Activated T-cell treated with anti-CD3 and anti-CD28 coated beads, Interleukin-2, amount 50 U/mL, for 72 hours (primary cell): ENCODE data around the gene MAST4. TPM values are rescaled to one million over a fixed set of nuclear protein-coding genes. Genes with fewer than 3 reads are reported as not detected.
A peak's percentile ranks its signal among the peaks of the same experiment; 100 is the strongest.

Experiments used
- ATAC-seq, 2 donors: fragments of 150-1000 bp; cut with Tn5 transposase; replicated peaks in 1 of 2; 2 replicates each; pipeline ENCODE4 v1.10.0; 2021; ENCODE audit warnings: moderate library complexity in 2 of 2, mild to moderate bottlenecking in 1 of 2
- DNase-seq, 2 donors: peaks; one replicate each; pipeline ENCODE4 v3.0.0; 2021 to 2022; ENCODE audit warnings: mixed read lengths in 1 of 2
- H3K27ac Mint-ChIP-seq: one replicate; pipeline ENCODE4 v1.8.0; 2022; ENCODE audit warnings: mild to moderate bottlenecking, moderate library complexity, mixed read lengths
- H3K27me3 Mint-ChIP-seq: one replicate; pipeline ENCODE4 v1.8.0; 2022; ENCODE audit warnings: low read depth, mixed read lengths
- H3K36me3 Mint-ChIP-seq, 2 donors: one replicate each; pipeline ENCODE4 v1.8.0; 2022; ENCODE audit warnings: mixed read lengths in 2 of 2, mild to moderate bottlenecking in 1 of 2; ENCODE audit not compliant: insufficient read depth in 2 of 2
- H3K4me1 Mint-ChIP-seq: one replicate; pipeline ENCODE4 v1.8.0; 2022; ENCODE audit warnings: low read depth, mixed read lengths
- H3K4me3 Mint-ChIP-seq, 2 donors: one replicate each; pipeline ENCODE4 v1.8.0; 2022; ENCODE audit warnings: mild to moderate bottlenecking in 2 of 2, mixed read lengths in 2 of 2, moderate library complexity in 2 of 2
- H3K9me3 Mint-ChIP-seq, 2 donors: one replicate each; pipeline ENCODE4 v1.8.0; 2022; ENCODE audit warnings: mixed read lengths in 2 of 2
- total RNA-seq, 2 donors: library from RNA; stranded (reverse); gene quantifications; one replicate each; pipeline ENCODE4 v1.2.3, GENCODE V29; 2022

The MAST4 gene
- total RNA-seq, 2 donors from 2014 or later = 32.9 to 38.3 TPM

GRCh38 chr5:66615136-66615535 is 18.9 kb downstream of the MAST4 start:
- Mint-ChIP-seq H3K4me1 (peaks cover 32% of the 10 kb centered on the region), H3K36me3 (no peaks in the 10 kb centered on the region), H3K27ac (no peak overlapping the region), H3K4me3 (no peak overlapping the region), H3K9me3 (no peaks in the 10 kb centered on the region), H3K27me3 (peaks cover 27% of the 10 kb centered on the region)
- DNase-seq (no peak), ATAC-seq (no peak)

- H3K9me3 Mint-ChIP-seq = no peaks in the 10 kb centered on the region
- ATAC-seq (no peak), DNase-seq (no peak)
- peaks cover 27% of the 10 kb centered on the region for H3K27me3 Mint-ChIP-seq
- H3K4me1 Mint-ChIP-seq = peaks cover 37% of the 10 kb centered on the region
- H3K27ac Mint-ChIP-seq = no peak overlapping the region
- no peak overlapping the region for H3K4me3 Mint-ChIP-seq
- H3K36me3 Mint-ChIP-seq = no peaks in the 10 kb centered on the region
Observed at GRCh38 chr5:66615894-66616293, 19.7 kb downstream of the MAST4 start.

GRCh38 chr5:66616520-66617225 is 20.5 kb downstream of the MAST4 start:
- H3K4me1 Mint-ChIP-seq = peaks cover 38% of the 10 kb centered on the region
- H3K9me3 Mint-ChIP-seq = no peaks in the 10 kb centered on the region
- H3K27ac Mint-ChIP-seq = peak overlapping the region; percentile 19
- H3K27me3 Mint-ChIP-seq = peaks cover 22% of the 10 kb centered on the region
- ATAC-seq (no peak), DNase-seq (no peak)
- no peaks in the 10 kb centered on the region for H3K36me3 Mint-ChIP-seq
- H3K4me3 Mint-ChIP-seq = peak overlapping the region in 1 of 2 donors; percentile 18

DNA sequence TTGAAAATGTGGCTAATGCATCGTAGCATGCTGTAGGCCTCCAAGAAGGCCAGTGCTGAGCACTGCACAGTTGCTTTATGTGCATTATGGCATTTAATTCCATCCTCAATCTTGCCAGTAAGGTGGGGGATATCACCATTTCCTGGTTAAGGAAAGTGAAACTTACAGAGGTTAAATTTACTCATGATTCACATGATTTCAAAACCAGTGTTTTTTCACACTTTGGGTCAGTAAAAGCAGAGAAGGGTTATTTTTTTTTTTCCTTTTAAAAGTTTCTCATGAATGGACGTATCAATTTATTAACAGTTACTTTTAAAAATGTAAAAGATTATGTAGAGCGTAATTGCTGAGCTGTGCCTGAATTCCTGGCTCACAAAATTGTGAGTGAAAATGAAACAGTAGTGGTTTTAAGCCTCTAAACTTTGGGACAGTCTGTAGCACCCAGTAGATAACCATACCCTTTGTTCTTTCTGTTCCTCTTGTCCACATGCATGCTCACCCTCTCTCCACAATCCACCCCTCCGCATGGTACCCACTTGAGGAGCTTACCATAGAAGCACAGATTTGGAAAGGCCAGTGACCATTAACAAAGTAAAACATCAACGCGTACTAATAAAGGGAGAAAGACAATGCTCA is 21.2 kb downstream of the MAST4 start:
- Mint-ChIP-seq H3K9me3 (peaks cover 0 to 3% of the 10 kb centered on the region in 2 donors), H3K36me3 (no peaks in the 10 kb centered on the region), H3K27ac (peak overlapping the region; percentile 16), H3K4me3 (peak overlapping the region; percentile 16 to 24), H3K4me1 (peaks cover 35% of the 10 kb centered on the region), H3K27me3 (peaks cover 24% of the 10 kb centered on the region)
- DNase-seq (no peak), ATAC-seq (peak; percentile 68 to 69)

GRCh38 chr5:66617991-66618768 is 22.0 kb downstream of the MAST4 start:
- no peak for DNase-seq
- Mint-ChIP-seq H3K27ac (peak overlapping the region; percentile 61), H3K4me3 (peak overlapping the region; percentile 16 to 48), H3K36me3 (peaks cover 0 to 1% of the 10 kb centered on the region in 2 donors), H3K27me3 (peaks cover 24% of the 10 kb centered on the region), H3K4me1 (peaks cover 31% of the 10 kb centered on the region), H3K9me3 (peaks cover 0 to 3% of the 10 kb centered on the region in 2 donors)
- peak in 1 of 2 donors; percentile 43 for ATAC-seq

DNA sequence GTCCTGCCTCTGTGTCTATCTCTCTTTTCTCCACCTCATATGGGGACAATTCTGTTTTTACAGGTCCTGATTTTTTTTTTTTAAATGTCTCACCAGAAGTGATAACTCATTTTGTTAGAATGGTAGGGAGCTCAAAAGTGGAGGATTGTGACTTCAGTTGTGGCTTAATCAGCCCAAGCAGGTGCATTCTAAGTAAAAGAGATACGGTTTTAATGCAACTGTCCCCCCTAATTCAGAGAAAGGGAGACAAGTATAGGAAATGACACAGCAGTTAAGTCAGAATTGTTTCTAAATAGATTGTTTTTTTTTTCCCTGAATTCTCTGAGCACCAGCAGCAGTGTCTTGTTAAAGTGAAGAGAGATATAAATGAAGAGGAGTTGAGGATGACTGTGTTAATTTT is 24.5 kb downstream of the MAST4 start:
- Mint-ChIP-seq H3K27ac (no peak overlapping the region), H3K36me3 (peaks cover 0 to 1% of the 10 kb centered on the region in 2 donors), H3K27me3 (peaks cover 13% of the 10 kb centered on the region), H3K4me1 (peaks cover 31% of the 10 kb centered on the region), H3K9me3 (peaks cover 0 to 3% of the 10 kb centered on the region in 2 donors), H3K4me3 (no peak overlapping the region)
- ATAC-seq (no peak), DNase-seq (no peak)

- peaks cover 0 to 3% of the 10 kb centered on the region in 2 donors for H3K9me3 Mint-ChIP-seq
- no peak overlapping the region for H3K27ac Mint-ChIP-seq
- peaks cover 0 to 1% of the 10 kb centered on the region in 2 donors for H3K36me3 Mint-ChIP-seq
- H3K4me3 Mint-ChIP-seq = no peak overlapping the region
- H3K27me3 Mint-ChIP-seq = peaks cover 13% of the 10 kb centered on the region
- DNase-seq (no peak), ATAC-seq (no peak)
- peaks cover 31% of the 10 kb centered on the region for H3K4me1 Mint-ChIP-seq
Observed at GRCh38 chr5:66621146-66621545, 25.0 kb downstream of the MAST4 start.

DNA sequence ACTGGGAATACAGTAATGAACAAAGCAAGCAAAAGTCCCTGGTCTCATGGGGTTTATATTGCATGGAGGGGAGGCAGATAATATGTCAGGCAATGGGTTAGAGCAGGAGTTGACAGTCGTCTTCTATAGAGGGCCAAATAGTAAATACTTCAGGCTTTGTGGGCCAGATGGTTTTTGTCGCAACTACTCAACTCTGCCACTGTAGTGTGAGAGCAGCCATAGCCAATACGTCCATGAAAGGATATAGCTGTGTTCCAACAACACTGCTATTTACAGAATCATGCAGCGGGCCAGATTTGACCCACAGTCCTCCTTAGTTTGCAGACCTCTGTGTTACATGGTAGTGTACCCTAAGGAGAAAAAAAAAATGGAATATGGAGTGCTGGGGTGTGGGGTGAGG is 25.5 kb downstream of the MAST4 start:
- Mint-ChIP-seq H3K27ac (no peak overlapping the region), H3K4me3 (no peak overlapping the region), H3K4me1 (peaks cover 26% of the 10 kb centered on the region), H3K36me3 (peaks cover 0 to 1% of the 10 kb centered on the region in 2 donors), H3K9me3 (peaks cover 0 to 3% of the 10 kb centered on the region in 2 donors), H3K27me3 (peaks cover 13% of the 10 kb centered on the region)
- ATAC-seq = no peak
- DNase-seq = no peak

DNA sequence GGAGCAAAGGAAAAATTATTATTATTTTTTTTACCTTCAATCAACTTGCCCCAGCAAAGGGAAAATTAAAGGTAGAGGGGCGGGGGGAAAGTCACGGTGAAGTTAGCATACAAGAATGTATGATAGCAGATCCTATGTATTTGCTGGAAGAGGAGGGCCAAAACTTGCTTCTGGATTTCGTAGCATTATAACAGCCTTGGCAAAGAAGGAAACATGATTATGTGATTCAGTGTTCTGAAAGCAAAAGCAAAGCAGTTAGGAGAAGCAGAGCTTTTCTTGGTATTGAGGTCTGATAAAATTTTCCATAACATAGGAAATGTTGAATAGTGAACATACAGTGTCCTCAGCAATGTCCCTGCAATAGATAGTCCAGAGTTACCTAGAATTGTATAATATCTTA is 32.4 kb downstream of the MAST4 start:
- H3K4me3 Mint-ChIP-seq = no peak overlapping the region
- H3K27me3 Mint-ChIP-seq = no peaks in the 10 kb centered on the region
- H3K9me3 Mint-ChIP-seq = no peaks in the 10 kb centered on the region
- DNase-seq = no peak
- H3K27ac Mint-ChIP-seq = no peak overlapping the region
- no peaks in the 10 kb centered on the region for H3K36me3 Mint-ChIP-seq
- H3K4me1 Mint-ChIP-seq = no peaks in the 10 kb centered on the region
- no peak for ATAC-seq

GRCh38 chr5:66629446-66629845 is 33.3 kb downstream of the MAST4 start:
- H3K9me3 Mint-ChIP-seq = no peaks in the 10 kb centered on the region
- no peak overlapping the region for H3K4me3 Mint-ChIP-seq
- H3K27me3 Mint-ChIP-seq = no peaks in the 10 kb centered on the region
- ATAC-seq (no peak), DNase-seq (no peak)
- H3K36me3 Mint-ChIP-seq = no peaks in the 10 kb centered on the region
- H3K4me1 Mint-ChIP-seq = no peaks in the 10 kb centered on the region
- H3K27ac Mint-ChIP-seq = no peak overlapping the region

- Mint-ChIP-seq H3K27me3 (no peaks in the 10 kb centered on the region), H3K9me3 (no peaks in the 10 kb centered on the region), H3K4me3 (no peak overlapping the region), H3K36me3 (no peaks in the 10 kb centered on the region), H3K4me1 (no peaks in the 10 kb centered on the region), H3K27ac (no peak overlapping the region)
- no peak for ATAC-seq
- DNase-seq = no peak
Observed at GRCh38 chr5:66633754-66634153, 37.6 kb downstream of the MAST4 start.

DNA sequence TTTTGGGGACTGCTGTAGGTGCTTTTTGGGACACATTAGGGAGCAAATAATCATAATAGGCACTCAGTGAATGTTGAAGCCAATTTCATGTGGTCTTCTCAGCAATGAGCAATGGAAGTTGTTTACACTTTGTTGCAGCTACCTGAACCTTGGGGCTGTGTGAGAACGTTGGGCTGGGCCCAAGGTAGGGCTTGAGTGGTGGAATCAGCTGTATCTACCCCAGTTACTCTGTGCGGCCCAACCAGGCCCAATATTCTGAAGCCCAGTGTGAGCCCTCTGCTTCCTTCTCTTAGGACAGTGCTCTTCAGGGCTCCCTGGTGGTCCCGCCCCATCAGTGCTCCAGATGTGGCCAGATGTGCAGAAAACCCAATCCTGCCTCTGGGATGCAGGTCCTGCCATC is 38.4 kb downstream of the MAST4 start:
- no peak overlapping the region for H3K27ac Mint-ChIP-seq
- H3K9me3 Mint-ChIP-seq = no peaks in the 10 kb centered on the region
- no peaks in the 10 kb centered on the region for H3K4me1 Mint-ChIP-seq
- no peaks in the 10 kb centered on the region for H3K36me3 Mint-ChIP-seq
- no peak overlapping the region for H3K4me3 Mint-ChIP-seq
- ATAC-seq (no peak), DNase-seq (no peak)
- H3K27me3 Mint-ChIP-seq = no peaks in the 10 kb centered on the region

GRCh38 chr5:66637994-66638393 is 41.8 kb downstream of the MAST4 start:
- H3K27ac Mint-ChIP-seq = no peak overlapping the region
- H3K9me3 Mint-ChIP-seq = no peaks in the 10 kb centered on the region
- ATAC-seq (no peak), DNase-seq (no peak)
- H3K36me3 Mint-ChIP-seq = no peaks in the 10 kb centered on the region
- H3K4me1 Mint-ChIP-seq = no peaks in the 10 kb centered on the region
- no peaks in the 10 kb centered on the region for H3K27me3 Mint-ChIP-seq
- no peak overlapping the region for H3K4me3 Mint-ChIP-seq
